Astrocyte (in vitro differentiated cells and primary cell): ENCODE measurements around the gene NCAM1.

Experiments used
- CTCF ChIP-seq: IDR thresholded peaks from 2 replicates; pipeline ENCODE4 v1.5.1; 2011; ENCODE audit warnings: low read depth, mild to moderate bottlenecking, inconsistent platforms, low read length, moderate library complexity; ENCODE audit not compliant: insufficient read depth
- EZH2 ChIP-seq: IDR thresholded peaks from 2 replicates; pipeline ENCODE4 v1.6.1; 2012; ENCODE audit warnings: mild to moderate bottlenecking, low read length, inconsistent platforms; ENCODE audit not compliant: insufficient read depth

DNA sequence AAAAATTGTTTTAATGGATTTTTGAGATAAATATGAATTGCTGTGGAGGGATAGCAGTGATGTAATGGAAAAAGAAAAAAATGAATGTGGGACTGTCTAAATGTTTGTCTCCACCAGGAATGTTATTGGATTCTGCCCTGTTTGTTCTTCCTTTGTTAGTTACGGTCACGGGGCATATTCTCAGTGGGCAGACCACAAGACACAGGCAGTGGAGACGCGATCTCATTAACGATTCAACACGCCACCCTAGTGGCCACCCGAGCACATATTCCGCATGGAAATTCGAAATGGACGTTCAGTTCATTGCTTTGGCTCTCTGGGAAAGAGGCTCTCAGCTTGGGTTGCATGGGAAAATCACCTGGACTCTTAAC, 201.4 kb downstream of the NCAM1 start:
- no peak for TF ChIP-seq CTCF
- no peak for TF ChIP-seq EZH2
